Erythroblast (primary cell): ENCODE data around the gene LEUTX.

Experiments used
- GATA1 ChIP-seq: IDR thresholded peaks from 2 replicates; pipeline ENCODE4 v1.6.1; 2011; ENCODE audit warnings: low read depth, mild to moderate bottlenecking, control low read depth, low read length, moderate library complexity
- POLR2A ChIP-seq: IDR thresholded peaks from 2 replicates; pipeline ENCODE4 v1.6.1; 2011; ENCODE audit warnings: mild to moderate bottlenecking, low read length

DNA sequence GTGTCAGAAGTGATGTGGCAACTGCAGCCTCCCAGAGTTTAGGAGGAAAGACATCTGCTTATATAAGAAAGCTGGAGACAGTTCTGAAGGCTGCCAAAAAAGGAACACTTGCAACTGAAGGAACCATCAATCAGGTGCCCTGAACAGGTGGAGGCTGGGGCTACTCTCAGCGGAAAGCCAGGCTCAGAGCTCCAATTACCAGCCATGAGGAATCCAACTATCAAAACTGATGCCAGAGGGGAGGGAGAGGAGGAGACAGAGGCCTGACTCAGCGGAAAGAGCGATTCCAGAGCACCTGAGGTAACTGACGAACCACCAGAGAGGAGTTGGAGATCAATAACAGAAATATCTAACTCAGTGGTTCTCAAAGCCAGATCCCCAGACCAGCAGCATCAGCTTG is 24.3 kb downstream of the LEUTX start:
- TF ChIP-seq POLR2A (no peak), GATA1 (no peak)
